ENCODE measurements around the gene ZNF224. TPM values are rescaled to one million over a fixed set of nuclear protein-coding genes. Genes with fewer than 3 reads are reported as not detected.

Gene ZNF224
- total and polyA plus RNA-seq, 2 of the 8 experiments (the other 6 are each of a cell fraction or from before 2014, with no cell fraction given) = 3.7 to 17.2 TPM

DNA sequence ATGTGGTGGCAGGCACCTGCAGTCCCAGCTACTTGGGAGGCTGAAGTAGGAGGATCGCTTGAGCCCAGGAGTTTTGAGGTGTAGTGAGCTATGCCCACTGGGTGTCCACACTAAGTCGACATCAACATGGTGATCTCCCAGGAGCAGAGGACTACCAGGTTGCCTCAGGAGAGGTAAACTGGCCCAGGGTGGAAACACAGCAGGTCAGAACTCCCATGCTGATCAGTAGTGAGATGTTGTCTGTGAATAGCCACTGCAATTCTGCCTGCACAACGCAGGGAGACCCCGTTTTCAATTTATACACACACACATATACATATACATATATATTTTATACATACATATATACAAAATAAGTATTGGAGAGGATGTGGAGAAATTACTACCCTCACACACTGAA is 2.1 kb upstream of the ZNF224 start:
- no peak overlapping the region for H2BK5ac ChIP-seq (ENCODE audit: low read depth, low read length)
- H3K4me1 ChIP-seq (replicated peaks in 1 of 4; ENCODE audit: control insufficient read depth in 3 of 4, insufficient read depth in 4 of 4, low read length in 3 of 4) = no peaks in the 10 kb centered on the region
- CTCF ChIA-PET (ENCODE audit: partially characterized antibody) = no interaction called here
- no peaks in the 10 kb centered on the region for H3K36me3 ChIP-seq (ENCODE audit: control insufficient read depth in 2 of 4, insufficient read depth in 4 of 4, low read length in 3 of 4)
- H3K4ac ChIP-seq (replicated peaks; ENCODE audit: insufficient read length, low read depth, low read length) = no peak overlapping the region
- no peak overlapping the region for H2BK15ac ChIP-seq (ENCODE audit: low read length)
- H2BK120ac ChIP-seq (replicated peaks; ENCODE audit: low read depth, low read length) = no peak overlapping the region
- H3K14ac ChIP-seq (ENCODE audit: insufficient read length) = no peak overlapping the region
- no peak overlapping the region for H4K5ac ChIP-seq (ENCODE audit: insufficient read length, low read depth, low read length)
- H3K56ac ChIP-seq (replicated peaks; ENCODE audit: insufficient read length, low read depth, low read length) = no peak overlapping the region
- DNase-seq (ENCODE audit: low read depth in 1 of 2, low spot score in 2 of 2) = no peak
- no peak overlapping the region for H2AK5ac ChIP-seq (ENCODE audit: low read depth, low read length)
- no peaks in the 10 kb centered on the region for H4K20me1 ChIP-seq (replicated peaks in 1 of 2; ENCODE audit: control insufficient read depth in 1 of 2, insufficient read depth in 2 of 2, low read length in 2 of 2)
- peaks cover 5% of the 10 kb centered on the region for H3K23me2 ChIP-seq (ENCODE audit: low read depth, low read length)
- WGBS, 2 experiments (ENCODE audit: extremely low coverage in 1 of 2, insufficient coverage in 1 of 2, insufficient read length in 1 of 2, insufficient replicate concordance in 2 of 2, low coverage in 1 of 2, low lambda C conversion rate in 2 of 2, missing lambda C conversion rate in 1 of 2) = 79% methylated on average over 4 of the region's 4 CpGs; no CpG with 5 or more reads in 1 of the 2 experiments
- H3K18ac ChIP-seq (ENCODE audit: extremely low read depth, low read length) = no peak overlapping the region
- POLR2A ChIA-PET (ENCODE audit: partially characterized antibody) = interaction anchor here (0.6 to 1.4 kb wide), 2 partner anchors 20 kb away, joined by 3 to 6 read pairs; no protein-coding TSS in a partner anchor
- H3K4me2 ChIP-seq (ENCODE audit: insufficient read depth in 1 of 2, low read depth in 2 of 2, low read length in 2 of 2) = no peak overlapping the region
- no peak overlapping the region for H2AFZ ChIP-seq (ENCODE audit: low read length)
- H3K23ac ChIP-seq (ENCODE audit: insufficient read length) = no peak overlapping the region
- H3K9me3 ChIP-seq (ENCODE audit: insufficient read depth in 2 of 2, low read depth in 1 of 2, low read length in 1 of 2) = no peaks in the 10 kb centered on the region
- H2BK12ac ChIP-seq (ENCODE audit: low read depth, low read length) = no peak overlapping the region
- no peaks in the 10 kb centered on the region for H3K27me3 ChIP-seq (replicated peaks in 1 of 4; ENCODE audit: control insufficient read depth in 3 of 4, extremely low read depth in 1 of 4, insufficient read depth in 3 of 4, low read length in 3 of 4)
- no peak overlapping the region for H3K9ac ChIP-seq (replicated peaks in 1 of 4; ENCODE audit: extremely low read depth in 1 of 4, low read depth in 3 of 4, low read length in 3 of 4)
- no peak overlapping the region for H4K91ac ChIP-seq (replicated peaks; ENCODE audit: insufficient read length, low read length)
- no peak for FAIRE-seq
- no peak overlapping the region for H2BK20ac ChIP-seq (ENCODE audit: low read length)
- no peak overlapping the region for H3K27ac ChIP-seq (ENCODE audit: low read depth, low read length)
- no peak overlapping the region for H3K4me3 ChIP-seq (ENCODE audit: extremely low read depth in 1 of 4, insufficient read depth in 2 of 4, low read depth in 3 of 4, low read length in 4 of 4)
- H3K79me2 ChIP-seq (ENCODE audit: control insufficient read depth in 1 of 2, insufficient read depth in 2 of 2, low read length in 2 of 2) = peaks cover 0 to 10% of the 10 kb centered on the region in 2 experiments; a peak in 2 of 4 replicates
- H3K79me1 ChIP-seq (ENCODE audit: low read depth, low read length) = peaks cover 2% of the 10 kb centered on the region; the same call in 1 of the 2 replicates
- H4K8ac ChIP-seq (ENCODE audit: extremely low read depth, insufficient read depth, low read length) = no peak overlapping the region
- TF ChIP-seq RXRA (IDR thresholded peaks at IDR 0.05; ENCODE audit: insufficient read depth, low read depth, low read length) = no peak
- no peak for TF ChIP-seq SP1 (IDR thresholded peaks at IDR 0.05; ENCODE audit: low read depth, low read length)
- no peak for TF ChIP-seq SAP30 (IDR thresholded peaks at IDR 0.05; ENCODE audit: insufficient read depth, insufficient replicate concordance, low read length)
- no peak for TF ChIP-seq CREB1 (IDR thresholded peaks at IDR 0.05)

Data from H1 (cell line).